GM21390 (cell line): Measurements from ENCODE around the gene RBBP6.
"Not testable (repeated sequence)": the region's sequence is repeated elsewhere in the genome, so short reads cannot be mapped to it uniquely, and the experiment has no call there.

Experiments
- ATAC-seq: cut with Tn5 transposase; IDR thresholded peaks from one replicate; pipeline ENCODE4 v1.9.1; 2021; ENCODE audit not compliant: unreplicated experiment

Gene RBBP6

GRCh38 chr16:24539295-24539849, at the start of gene RBBP6:
Gene RBBP6 (plus strand): TSS chr16:24539566. CDS start chr16:24540627, 1,061 bp downstream.
- ATAC-seq = peak; percentile 89

GRCh38 chr16:24490866-24491265, 48.5 kb upstream of the RBBP6 start:
- ATAC-seq = no peak

GRCh38 chr16:24491731-24492130, 47.6 kb upstream of the RBBP6 start:
- no peak for ATAC-seq

- no peak for ATAC-seq
Observed at GRCh38 chr16:24493821-24494220, 45.5 kb upstream of the RBBP6 start.

GRCh38 chr16:24495207-24495606, 44.2 kb upstream of the RBBP6 start:
- ATAC-seq = not testable (repeated sequence)

- no peak for ATAC-seq
Observed at GRCh38 chr16:24497440-24497839, 41.9 kb upstream of the RBBP6 start.

- ATAC-seq = no peak
Observed at GRCh38 chr16:24499193-24499814, 40.1 kb upstream of the RBBP6 start.

- peak; percentile 61 for ATAC-seq
Observed at GRCh38 chr16:24504472-24505345, 34.7 kb upstream of the RBBP6 start.

GRCh38 chr16:24505959-24506358, 33.4 kb upstream of the RBBP6 start:
- no peak for ATAC-seq

GRCh38 chr16:24507959-24508480, 31.3 kb upstream of the RBBP6 start:
- no peak for ATAC-seq

- no peak for ATAC-seq
Observed at GRCh38 chr16:24508614-24509013, 30.8 kb upstream of the RBBP6 start.

- no peak for ATAC-seq
Observed at GRCh38 chr16:24509536-24509935, 29.8 kb upstream of the RBBP6 start.

- ATAC-seq = no peak
Observed at GRCh38 chr16:24511174-24511573, 28.2 kb upstream of the RBBP6 start.

- ATAC-seq = no peak
Observed at GRCh38 chr16:24511792-24512191, 27.6 kb upstream of the RBBP6 start.

GRCh38 chr16:24514096-24514495, 25.3 kb upstream of the RBBP6 start:
- no peak for ATAC-seq

- ATAC-seq = no peak
Observed at GRCh38 chr16:24515186-24515585, 24.2 kb upstream of the RBBP6 start.

GRCh38 chr16:24516900-24517669, 22.3 kb upstream of the RBBP6 start:
- ATAC-seq = no peak

GRCh38 chr16:24518498-24518897, 20.9 kb upstream of the RBBP6 start:
- ATAC-seq = no peak

GRCh38 chr16:24520983-24521382, 18.4 kb upstream of the RBBP6 start:
- ATAC-seq = no peak

- ATAC-seq = no peak
Observed at GRCh38 chr16:24522751-24523150, 16.6 kb upstream of the RBBP6 start.

- no peak for ATAC-seq
Observed at GRCh38 chr16:24523569-24523968, 15.8 kb upstream of the RBBP6 start.
